RWPE2 (cell line): Measurements from ENCODE around the gene LHX4.

Source experiments
- ATAC-seq: fragments of 200-7000 bp; cut with Tn5 transposase; 3 replicates; pipeline ENCODE4 v1.9.1; 2021; ENCODE audit warnings: low read depth
- DNase-seq: peaks from one replicate; pipeline ENCODE4 v3.0.0-alpha.2; 2020; ENCODE audit warnings: low spot score
- H3K27ac ChIP-seq: fragments of 450-650 bp; 2 replicates; pipeline ENCODE4 v1.5.1; 2017; ENCODE audit warnings: mild to moderate bottlenecking; ENCODE audit not compliant: poor library complexity, severe bottlenecking
- H3K27me3 ChIP-seq: fragments of 250-450 bp; sonication (Bioruptor Pico); 2 replicates; pipeline ENCODE4 v1.5.1; 2021; ENCODE audit warnings: mild to moderate bottlenecking, moderate library complexity; ENCODE audit not compliant: insufficient read depth, poor library complexity, severe bottlenecking
- H3K36me3 ChIP-seq: fragments of 250-450 bp; sonication (Bioruptor Pico); 2 replicates; pipeline ENCODE4 v1.5.1; 2020; ENCODE audit warnings: low read depth, mild to moderate bottlenecking, moderate library complexity
- H3K4me1 ChIP-seq: fragments of 250-450 bp; sonication (Bioruptor Pico); 2 replicates; pipeline ENCODE4 v1.5.1; 2021; ENCODE audit warnings: mild to moderate bottlenecking, moderate library complexity; ENCODE audit not compliant: insufficient read depth, poor library complexity, severe bottlenecking
- H3K4me3 ChIP-seq: fragments of 250-450 bp; sonication (Bioruptor Pico); 2 replicates; pipeline ENCODE4 v1.5.1; 2021; ENCODE audit warnings: mild to moderate bottlenecking, moderate library complexity; ENCODE audit not compliant: severe bottlenecking
- H3K9me3 ChIP-seq: fragments of 250-450 bp; sonication (Bioruptor Pico); 2 replicates; pipeline ENCODE4 v1.5.1; 2021; ENCODE audit warnings: mild to moderate bottlenecking, moderate library complexity; ENCODE audit not compliant: severe bottlenecking
- CTCF ChIP-seq: fragments of 450-650 bp; IDR thresholded peaks from one replicate; pipeline ENCODE4 v1.5.1; 2017; ENCODE audit warnings: mild to moderate bottlenecking, moderate library complexity; ENCODE audit not compliant: poor library complexity, severe bottlenecking

Gene LHX4

GRCh38 chr1:180291004-180291403 is 60.9 kb downstream of the LHX4 start:
- ATAC-seq = no peak
- Histone ChIP-seq H3K36me3 (peaks cover 23% of the 10 kb centered on the region), H3K4me1 (no peaks in the 10 kb centered on the region), H3K9me3 (no peaks in the 10 kb centered on the region), H3K27ac (no peak overlapping the region), H3K4me3 (no peak overlapping the region), H3K27me3 (no peaks in the 10 kb centered on the region)
- no peak for TF ChIP-seq CTCF
- DNase-seq = no peak

GRCh38 chr1:180294711-180295110 is 64.6 kb downstream of the LHX4 start:
- no peak overlapping the region for H3K4me3 ChIP-seq
- H3K9me3 ChIP-seq = no peaks in the 10 kb centered on the region
- ATAC-seq (no peak), DNase-seq (no peak)
- H3K36me3 ChIP-seq = no peaks in the 10 kb centered on the region
- H3K27me3 ChIP-seq = no peaks in the 10 kb centered on the region
- no peak overlapping the region for H3K27ac ChIP-seq
- TF ChIP-seq CTCF = no peak
- no peaks in the 10 kb centered on the region for H3K4me1 ChIP-seq

- no peak for TF ChIP-seq CTCF
- Histone ChIP-seq H3K4me1 (no peaks in the 10 kb centered on the region), H3K36me3 (no peaks in the 10 kb centered on the region), H3K4me3 (no peak overlapping the region), H3K27ac (no peak overlapping the region), H3K9me3 (no peaks in the 10 kb centered on the region), H3K27me3 (no peaks in the 10 kb centered on the region)
- no peak for ATAC-seq
- no peak for DNase-seq
Observed at GRCh38 chr1:180295999-180296398, 65.9 kb downstream of the LHX4 start.

GRCh38 chr1:180299479-180300221 is 69.6 kb downstream of the LHX4 start:
- Histone ChIP-seq H3K4me1 (no peaks in the 10 kb centered on the region), H3K4me3 (no peak overlapping the region), H3K36me3 (no peaks in the 10 kb centered on the region), H3K27ac (no peak overlapping the region), H3K9me3 (no peaks in the 10 kb centered on the region), H3K27me3 (no peaks in the 10 kb centered on the region)
- no peak for DNase-seq
- no peak for TF ChIP-seq CTCF
- ATAC-seq = no peak

GRCh38 chr1:180301135-180301742 is 71.2 kb downstream of the LHX4 start:
- TF ChIP-seq CTCF = no peak
- H3K27ac ChIP-seq = no peak overlapping the region
- DNase-seq (no peak), ATAC-seq (no peak)
- H3K36me3 ChIP-seq = no peaks in the 10 kb centered on the region
- no peaks in the 10 kb centered on the region for H3K9me3 ChIP-seq
- H3K27me3 ChIP-seq = no peaks in the 10 kb centered on the region
- no peak overlapping the region for H3K4me3 ChIP-seq
- no peaks in the 10 kb centered on the region for H3K4me1 ChIP-seq
